Heart left ventricle (tissue), 16 donors: Measurements from ENCODE around the gene KRT80. TPM values are rescaled to one million over a fixed set of nuclear protein-coding genes. Genes with fewer than 3 reads are reported as not detected.

ENCODE experiments used
- ATAC-seq, 4 donors: fragments of 200-7000 bp; cut with Tn5 transposase; one replicate each; pipeline ENCODE4 v1.9.1; 2020 to 2022; ENCODE audit warnings: moderate library complexity in 4 of 4, mild to moderate bottlenecking in 3 of 4, moderate number of reproducible peaks in 1 of 4
- DNase-seq, 5 donors: peaks; one replicate each; pipeline ENCODE4 v3.0.0-alpha.2; 2020
- H3K27ac ChIP-seq, 12 donors: fragments of 200-600 bp; sonication (generic) in 4 of 12; one replicate each; pipeline versions ENCODE4 v1.5.0 to v1.8.0; 2016 to 2022; ENCODE audit warnings: mild to moderate bottlenecking in 2 of 12
- H3K27me3 ChIP-seq, 9 donors: fragments of 200-600 bp; sonication (generic) in 2 of 9; one replicate each; pipeline versions ENCODE4 v1.5.1 to v1.8.0; 2016 to 2022; ENCODE audit warnings: mild to moderate bottlenecking in 3 of 9
- H3K36me3 ChIP-seq, 9 donors: fragments of 200-600 bp; sonication (generic) in 2 of 9; one replicate each; pipeline versions ENCODE4 v1.5.0 to v1.8.0; 2018 to 2022; ENCODE audit warnings: mild to moderate bottlenecking in 2 of 9
- H3K4me1 ChIP-seq, 12 donors: fragments of 200-600 bp; sonication (generic) in 4 of 12; one replicate each; pipeline versions ENCODE4 v1.5.0 to v1.8.0; 2016 to 2022; ENCODE audit warnings: mild to moderate bottlenecking in 3 of 12
- H3K4me3 ChIP-seq, 12 donors: fragments of 200-600 bp; sonication (generic) in 4 of 12; one replicate each; pipeline versions ENCODE4 v1.5.0 to v1.8.0; 2017 to 2022; ENCODE audit warnings: mild to moderate bottlenecking in 9 of 12, moderate library complexity in 4 of 12
- H3K9me3 ChIP-seq, 12 donors: fragments of 200-600 bp; sonication (generic) in 4 of 12; one replicate each; pipeline versions ENCODE4 v1.5.0 to v1.8.0; 2016 to 2022; ENCODE audit warnings: mild to moderate bottlenecking in 1 of 12
- POLR2A ChIP-seq, 2 donors: fragments of 450-650 bp; IDR thresholded peaks; one replicate each; pipeline ENCODE4 v1.6.1; 2017; ENCODE audit warnings: antibody characterized with exemption in 2 of 2, mild to moderate bottlenecking in 2 of 2, moderate library complexity in 2 of 2
- WGBS, 4 donors: extraction: QIAGEN DNeasy Blood & Tissue Kit in 2 of 4; methylation state at CpG; one replicate each; pipeline versions ENCODE4 v1.1.5 to v1.1.7; 2013 to 2018; 5-methylcytosine and 5-hydroxymethylcytosine counted together
- intact Hi-C, 10 donors: fragments of 100-400 bp; cut with DNase I; formaldehyde crosslinking; loops; one replicate each; pipeline versions ENCODE4 v1.11.1 to v1.14.2; 2022
- polyA plus RNA-seq, 2 donors: library from polyadenylated mRNA; stranded (reverse); fragments of 200-250 nt; gene quantifications; one replicate each; pipeline ENCODE4 v1.2.3, GENCODE V29; 2013
- total RNA-seq, 9 donors: library from RNA; depleted of rRNA in 2 of 9; stranded (reverse); fragments of >200 nt in 2 of 9; fragmentation: NEBNext Ultra II Directional in 3 of 9; extraction: Animal tissue kit (Norgen Biotek cat#: 25700) in 3 of 9; gene quantifications; one replicate each; pipeline versions ENCODE4 v1.1.0 to v1.2.4, GENCODE V29; 2016 to 2023
- TF ChIP-seq, protein P1 (sequence below), 12 donors: fragments of 200-600 bp; sonication (generic) in 4 of 12; IDR thresholded peaks; one replicate each; pipeline versions ENCODE4 v1.5.0 to v1.8.0; 2018 to 2022; ENCODE audit warnings: antibody characterized with exemption in 12 of 12, mild to moderate bottlenecking in 5 of 12
- donor health status: ischemic (EF 13 %, LVEDD 7.1; RV severe dilation, severe dysfunction).
- donor health status: healthy with polysubstance abuse.
- donor health status: DM: no; HTN: yes; CAD: no.
- donor health status: DM: no; HTN: no; CAD: no.
- donor health status: ischemic (EF 25% LVEDD 6.9; RV normal size, moderate dysfunction).
- donor health status: ischemic (EF 25% LVEDD 5.7; RV mildly dilated, moderate dysfunction).
- donor health status: healthy.
- donor health status: DM: yes; HTN: yes; CAD: no.
- donor health status: ischemic (EF 35%, LVEDD 5.7; RV mildly dilated, moderate dysfunction).
- donor health status: nonischemic (EF 11% LVEDD 7.7; RV severe dilation, severe dysfunction).
- donor health status: DM: yes; HTN: yes; CAD: no.
- donor health status: PGD.
- donor health status: ischemic (EF 29% LVEDD 5.4; RV normal size, mild dysfunction).
- donor health status: nonischemic (EF 23%, LVEDD 6.1; RV moderate dilation, normal function).

KRT80 gene
- total and polyA plus RNA-seq, 11 donors = 0.08 to 1.2 (median 0.24) TPM; not detected in 2

- peaks cover 0 to 65% (median 26%) of the 10 kb centered on the region in 12 donors for H3K4me1 ChIP-seq
- no peak overlapping the region for H3K4me3 ChIP-seq
- no peaks in the 10 kb centered on the region for H3K9me3 ChIP-seq
- no peak for TF ChIP-seq POLR2A (IDR thresholded peaks at IDR 0.05)
- TF ChIP-seq, protein P1, sequence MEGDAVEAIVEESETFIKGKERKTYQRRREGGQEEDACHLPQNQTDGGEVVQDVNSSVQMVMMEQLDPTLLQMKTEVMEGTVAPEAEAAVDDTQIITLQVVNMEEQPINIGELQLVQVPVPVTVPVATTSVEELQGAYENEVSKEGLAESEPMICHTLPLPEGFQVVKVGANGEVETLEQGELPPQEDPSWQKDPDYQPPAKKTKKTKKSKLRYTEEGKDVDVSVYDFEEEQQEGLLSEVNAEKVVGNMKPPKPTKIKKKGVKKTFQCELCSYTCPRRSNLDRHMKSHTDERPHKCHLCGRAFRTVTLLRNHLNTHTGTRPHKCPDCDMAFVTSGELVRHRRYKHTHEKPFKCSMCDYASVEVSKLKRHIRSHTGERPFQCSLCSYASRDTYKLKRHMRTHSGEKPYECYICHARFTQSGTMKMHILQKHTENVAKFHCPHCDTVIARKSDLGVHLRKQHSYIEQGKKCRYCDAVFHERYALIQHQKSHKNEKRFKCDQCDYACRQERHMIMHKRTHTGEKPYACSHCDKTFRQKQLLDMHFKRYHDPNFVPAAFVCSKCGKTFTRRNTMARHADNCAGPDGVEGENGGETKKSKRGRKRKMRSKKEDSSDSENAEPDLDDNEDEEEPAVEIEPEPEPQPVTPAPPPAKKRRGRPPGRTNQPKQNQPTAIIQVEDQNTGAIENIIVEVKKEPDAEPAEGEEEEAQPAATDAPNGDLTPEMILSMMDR (IDR thresholded peaks at IDR 0.05) = no peak
- DNase-seq = no peak
- no peaks in the 10 kb centered on the region for H3K36me3 ChIP-seq
- no peak overlapping the region for H3K27ac ChIP-seq
- WGBS, 4 donors = 89 to 96% (median 94%) methylated on average over 7 of the region's 7 CpGs
- ATAC-seq = no peak
- intact Hi-C loops = no loop called here
- H3K27me3 ChIP-seq = no peaks in the 10 kb centered on the region
Measured at GRCh38 chr12:52188658-52189057, 3.2 kb downstream of the KRT80 start.

DNA sequence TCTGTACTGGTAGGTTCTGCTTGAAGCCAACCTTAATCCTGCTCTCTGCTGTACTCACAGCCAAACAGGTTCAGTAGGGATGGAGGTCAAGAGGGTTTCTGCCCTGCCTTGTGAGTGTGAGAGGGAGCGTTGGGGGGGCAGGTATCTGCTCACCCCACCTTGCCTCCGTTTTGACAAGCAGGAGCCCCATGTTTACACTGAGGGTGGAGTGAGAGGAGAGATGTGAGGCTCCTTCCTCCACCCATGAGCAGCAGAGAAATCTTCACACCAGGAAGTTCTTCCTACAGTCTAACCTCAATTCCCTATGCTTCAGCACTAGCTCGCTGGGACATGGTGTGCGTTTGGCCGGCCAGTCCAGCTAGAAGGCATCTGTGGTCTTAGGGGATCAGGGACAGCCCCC lies 4.2 kb downstream of the KRT80 start:
- Histone ChIP-seq H3K27ac (no peak overlapping the region), H3K36me3 (no peaks in the 10 kb centered on the region), H3K4me3 (no peak overlapping the region), H3K9me3 (no peaks in the 10 kb centered on the region), H3K4me1 (peaks cover 0 to 61% (median 19%) of the 10 kb centered on the region in 12 donors), H3K27me3 (no peaks in the 10 kb centered on the region)
- intact Hi-C loops = no loop called here
- TF ChIP-seq, protein P1 (IDR thresholded peaks at IDR 0.05) = no peak
- no peak for TF ChIP-seq POLR2A (IDR thresholded peaks at IDR 0.05)
- WGBS, 4 donors = 95 to 98% (median 96%) methylated on average over 5 of the region's 5 CpGs
- DNase-seq (no peak), ATAC-seq (no peak)

DNA sequence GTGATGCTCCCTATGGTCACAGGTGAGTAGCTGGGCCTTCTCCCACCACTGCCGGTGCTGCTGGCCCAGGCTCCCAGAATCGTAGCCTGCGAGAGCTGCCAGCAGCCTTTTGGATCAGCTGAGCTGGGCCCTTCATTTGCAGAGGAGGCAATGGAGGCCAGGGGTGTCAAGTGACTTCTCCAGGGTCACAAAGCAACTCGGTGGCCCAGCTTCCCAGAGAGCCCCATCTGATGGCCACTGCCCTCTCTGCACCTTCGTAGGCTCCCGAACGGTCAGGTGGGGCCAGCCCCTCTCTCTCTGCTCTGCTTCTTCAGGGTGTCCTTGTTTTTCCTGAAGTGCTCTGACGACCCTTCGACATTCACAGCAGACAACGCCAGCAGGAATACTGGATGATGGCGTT lies 4.6 kb downstream of the KRT80 start:
- no peaks in the 10 kb centered on the region for H3K9me3 ChIP-seq
- H3K4me3 ChIP-seq = no peak overlapping the region
- intact Hi-C loops = no loop called here
- TF ChIP-seq, protein P1 (IDR thresholded peaks at IDR 0.05) = no peak
- no peak for TF ChIP-seq POLR2A (IDR thresholded peaks at IDR 0.05)
- DNase-seq (no peak), ATAC-seq (no peak)
- H3K27ac ChIP-seq = no peak overlapping the region
- H3K4me1 ChIP-seq = peaks cover 0 to 58% (median 16%) of the 10 kb centered on the region in 12 donors
- no peaks in the 10 kb centered on the region for H3K36me3 ChIP-seq
- 92 to 96% (median 94%) methylated on average over 9 to 11 of the region's 11 CpGs for WGBS, 4 donors
- no peaks in the 10 kb centered on the region for H3K27me3 ChIP-seq

DNA sequence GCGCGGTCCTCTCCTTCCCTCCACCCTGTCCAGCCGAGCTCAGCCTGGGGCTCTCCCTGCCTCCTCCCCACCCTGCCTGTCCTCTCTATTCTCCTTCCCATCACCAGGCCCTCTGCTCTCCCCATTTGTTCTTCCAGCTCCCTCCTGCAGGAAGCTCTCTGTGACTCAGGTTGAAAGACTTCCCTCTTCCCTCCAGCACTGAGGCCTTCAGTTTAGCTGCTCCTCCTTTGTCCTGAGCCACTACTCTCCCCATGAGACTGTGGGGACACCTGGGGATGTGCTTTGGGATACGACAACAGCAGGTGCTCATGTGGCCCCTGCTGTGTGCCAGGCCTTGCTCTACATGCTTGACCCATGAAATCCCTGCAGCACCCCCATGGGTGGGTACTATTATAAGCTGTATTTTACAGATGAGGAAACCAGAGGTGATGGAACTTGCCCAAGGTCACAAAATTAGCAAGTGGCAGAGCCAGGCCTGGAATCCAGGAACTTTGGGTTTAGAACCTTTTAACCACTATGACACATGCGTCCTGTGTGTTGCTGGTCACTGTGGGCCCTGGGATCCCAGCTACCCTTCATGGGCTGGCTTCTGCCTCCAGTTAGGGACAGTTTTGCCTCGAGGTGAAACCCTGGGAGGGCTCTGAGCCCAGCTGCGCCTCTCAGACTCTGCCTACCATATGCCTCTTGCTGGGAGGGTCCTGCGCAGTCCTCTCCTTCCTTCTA lies 5.5 kb downstream of the KRT80 start:
- DNase-seq (no peak), ATAC-seq (peak in 1 of 4 donors; percentile 20)
- no peak overlapping the region for H3K4me3 ChIP-seq
- no peaks in the 10 kb centered on the region for H3K36me3 ChIP-seq
- intact Hi-C loops = no loop called here
- TF ChIP-seq, protein P1 (IDR thresholded peaks at IDR 0.05) = no peak
- TF ChIP-seq POLR2A (IDR thresholded peaks at IDR 0.05) = no peak
- H3K27ac ChIP-seq = peak overlapping the region in 1 of 12 donors; percentile 60
- no peaks in the 10 kb centered on the region for H3K9me3 ChIP-seq
- H3K4me1 ChIP-seq = peaks cover 0 to 50% (median 12%) of the 10 kb centered on the region in 12 donors
- WGBS, 4 donors = 83 to 92% (median 90%) methylated on average over 8 of the region's 8 CpGs
- no peaks in the 10 kb centered on the region for H3K27me3 ChIP-seq
